Astrocyte (in vitro differentiated cells and primary cell): ENCODE data around the gene PSRC1.

ENCODE experiments used
- EZH2 ChIP-seq: IDR thresholded peaks from 2 replicates; pipeline ENCODE4 v1.6.1; 2012; ENCODE audit warnings: mild to moderate bottlenecking, low read length, inconsistent platforms; ENCODE audit not compliant: insufficient read depth
- TF ChIP-seq, protein P1 (sequence below): IDR thresholded peaks from 2 replicates; pipeline ENCODE4 v1.5.1; 2011; ENCODE audit warnings: low read depth, mild to moderate bottlenecking, inconsistent platforms, low read length, moderate library complexity; ENCODE audit not compliant: insufficient read depth

GRCh38 chr1:109246141-109246551 is 36.8 kb downstream of the PSRC1 start:
- TF ChIP-seq, protein P1, sequence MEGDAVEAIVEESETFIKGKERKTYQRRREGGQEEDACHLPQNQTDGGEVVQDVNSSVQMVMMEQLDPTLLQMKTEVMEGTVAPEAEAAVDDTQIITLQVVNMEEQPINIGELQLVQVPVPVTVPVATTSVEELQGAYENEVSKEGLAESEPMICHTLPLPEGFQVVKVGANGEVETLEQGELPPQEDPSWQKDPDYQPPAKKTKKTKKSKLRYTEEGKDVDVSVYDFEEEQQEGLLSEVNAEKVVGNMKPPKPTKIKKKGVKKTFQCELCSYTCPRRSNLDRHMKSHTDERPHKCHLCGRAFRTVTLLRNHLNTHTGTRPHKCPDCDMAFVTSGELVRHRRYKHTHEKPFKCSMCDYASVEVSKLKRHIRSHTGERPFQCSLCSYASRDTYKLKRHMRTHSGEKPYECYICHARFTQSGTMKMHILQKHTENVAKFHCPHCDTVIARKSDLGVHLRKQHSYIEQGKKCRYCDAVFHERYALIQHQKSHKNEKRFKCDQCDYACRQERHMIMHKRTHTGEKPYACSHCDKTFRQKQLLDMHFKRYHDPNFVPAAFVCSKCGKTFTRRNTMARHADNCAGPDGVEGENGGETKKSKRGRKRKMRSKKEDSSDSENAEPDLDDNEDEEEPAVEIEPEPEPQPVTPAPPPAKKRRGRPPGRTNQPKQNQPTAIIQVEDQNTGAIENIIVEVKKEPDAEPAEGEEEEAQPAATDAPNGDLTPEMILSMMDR: no peak
- no peak for TF ChIP-seq EZH2
